ENCODE data around the gene PALB2.

- TF ChIP-seq, protein P1, sequence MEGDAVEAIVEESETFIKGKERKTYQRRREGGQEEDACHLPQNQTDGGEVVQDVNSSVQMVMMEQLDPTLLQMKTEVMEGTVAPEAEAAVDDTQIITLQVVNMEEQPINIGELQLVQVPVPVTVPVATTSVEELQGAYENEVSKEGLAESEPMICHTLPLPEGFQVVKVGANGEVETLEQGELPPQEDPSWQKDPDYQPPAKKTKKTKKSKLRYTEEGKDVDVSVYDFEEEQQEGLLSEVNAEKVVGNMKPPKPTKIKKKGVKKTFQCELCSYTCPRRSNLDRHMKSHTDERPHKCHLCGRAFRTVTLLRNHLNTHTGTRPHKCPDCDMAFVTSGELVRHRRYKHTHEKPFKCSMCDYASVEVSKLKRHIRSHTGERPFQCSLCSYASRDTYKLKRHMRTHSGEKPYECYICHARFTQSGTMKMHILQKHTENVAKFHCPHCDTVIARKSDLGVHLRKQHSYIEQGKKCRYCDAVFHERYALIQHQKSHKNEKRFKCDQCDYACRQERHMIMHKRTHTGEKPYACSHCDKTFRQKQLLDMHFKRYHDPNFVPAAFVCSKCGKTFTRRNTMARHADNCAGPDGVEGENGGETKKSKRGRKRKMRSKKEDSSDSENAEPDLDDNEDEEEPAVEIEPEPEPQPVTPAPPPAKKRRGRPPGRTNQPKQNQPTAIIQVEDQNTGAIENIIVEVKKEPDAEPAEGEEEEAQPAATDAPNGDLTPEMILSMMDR (IDR thresholded peaks at IDR 0.05): no peak
- TF ChIP-seq POLR2A (IDR thresholded peaks at IDR 0.05): no peak
These were observed 33.0 kb upstream of the PALB2 start for GRCh38 chr16:23673971-23674614.

Measured in body of pancreas (tissue), 4 donors.